Measurements from ENCODE around the gene ABLIM1. TPM values are rescaled to one million over a fixed set of nuclear protein-coding genes. Genes with fewer than 3 reads are reported as not detected.

The ABLIM1 gene
- total RNA-seq, 1 experiment from 2014 or later: 62.1 TPM

DNA sequence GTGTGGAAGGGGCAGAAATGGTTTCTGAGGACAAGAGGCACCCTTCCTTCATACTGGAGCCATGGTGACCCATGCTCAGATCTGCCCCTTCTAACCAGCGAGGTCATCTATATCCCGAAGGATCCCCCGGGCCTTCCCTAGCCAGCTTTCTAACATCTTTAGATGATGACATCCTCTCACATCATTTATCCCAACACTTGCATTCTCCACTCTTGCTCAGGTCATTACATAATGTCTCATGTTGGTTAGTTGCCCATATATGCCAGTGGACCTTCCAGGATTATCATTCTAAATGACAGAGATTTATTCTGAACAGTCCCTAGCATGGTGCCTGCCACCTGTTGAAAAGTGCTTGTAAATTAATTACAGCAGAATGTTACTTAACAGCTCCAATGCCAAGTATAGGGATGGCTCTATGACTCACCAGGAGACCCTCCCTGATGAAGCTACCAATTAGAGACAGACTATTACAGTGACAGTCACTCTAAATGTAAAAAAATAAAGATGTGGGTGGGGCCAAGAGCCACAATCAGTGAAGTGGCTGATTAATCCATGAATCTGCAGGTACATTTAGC, 22.6 kb upstream of the ABLIM1 start (continued):
- TF ChIP-seq, protein P1, sequence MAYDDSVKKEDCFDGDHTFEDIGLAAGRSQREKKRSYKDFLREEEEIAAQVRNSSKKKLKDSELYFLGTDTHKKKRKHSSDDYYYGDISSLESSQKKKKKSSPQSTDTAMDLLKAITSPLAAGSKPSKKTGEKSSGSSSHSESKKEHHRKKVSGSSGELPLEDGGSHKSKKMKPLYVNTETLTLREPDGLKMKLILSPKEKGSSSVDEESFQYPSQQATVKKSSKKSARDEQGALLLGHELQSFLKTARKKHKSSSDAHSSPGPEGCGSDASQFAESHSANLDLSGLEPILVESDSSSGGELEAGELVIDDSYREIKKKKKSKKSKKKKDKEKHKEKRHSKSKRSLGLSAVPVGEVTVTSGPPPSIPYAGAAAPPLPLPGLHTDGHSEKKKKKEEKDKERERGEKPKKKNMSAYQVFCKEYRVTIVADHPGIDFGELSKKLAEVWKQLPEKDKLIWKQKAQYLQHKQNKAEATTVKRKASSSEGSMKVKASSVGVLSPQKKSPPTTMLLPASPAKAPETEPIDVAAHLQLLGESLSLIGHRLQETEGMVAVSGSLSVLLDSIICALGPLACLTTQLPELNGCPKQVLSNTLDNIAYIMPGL (CRISPR knock-in tag; IDR thresholded peaks at IDR 0.05): no peak
- TF ChIP-seq ZBTB21 (CRISPR knock-in tag; IDR thresholded peaks at IDR 0.05; ENCODE audit: borderline replicate concordance): no peak
- no peak for TF ChIP-seq JUN (CRISPR knock-in tag; IDR thresholded peaks at IDR 0.05)
- TF ChIP-seq ZNF423 (CRISPR knock-in tag; IDR thresholded peaks at IDR 0.05): no peak
- TF ChIP-seq, protein P2, sequence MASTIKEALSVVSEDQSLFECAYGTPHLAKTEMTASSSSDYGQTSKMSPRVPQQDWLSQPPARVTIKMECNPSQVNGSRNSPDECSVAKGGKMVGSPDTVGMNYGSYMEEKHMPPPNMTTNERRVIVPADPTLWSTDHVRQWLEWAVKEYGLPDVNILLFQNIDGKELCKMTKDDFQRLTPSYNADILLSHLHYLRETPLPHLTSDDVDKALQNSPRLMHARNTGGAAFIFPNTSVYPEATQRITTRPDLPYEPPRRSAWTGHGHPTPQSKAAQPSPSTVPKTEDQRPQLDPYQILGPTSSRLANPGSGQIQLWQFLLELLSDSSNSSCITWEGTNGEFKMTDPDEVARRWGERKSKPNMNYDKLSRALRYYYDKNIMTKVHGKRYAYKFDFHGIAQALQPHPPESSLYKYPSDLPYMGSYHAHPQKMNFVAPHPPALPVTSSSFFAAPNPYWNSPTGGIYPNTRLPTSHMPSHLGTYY (CRISPR knock-in tag; IDR thresholded peaks at IDR 0.05): no peak
- TF ChIP-seq CREM (CRISPR knock-in tag; IDR thresholded peaks at IDR 0.05): no peak
- no peak for TF ChIP-seq IRF2 (CRISPR knock-in tag; IDR thresholded peaks at IDR 0.05; ENCODE audit: borderline replicate concordance, low read depth)

- H3K4me3 Mint-ChIP-seq: no peak overlapping the region
- ChIA-PET CTCF (no interaction called here), POLR2A (no interaction called here)
- no peaks in the 10 kb centered on the region for H3K4me1 Mint-ChIP-seq
- no peaks in the 10 kb centered on the region for H3K9me3 Mint-ChIP-seq
- no peak overlapping the region for H3K27ac Mint-ChIP-seq
- H3K27me3 Mint-ChIP-seq (ENCODE audit: low read depth): no peaks in the 10 kb centered on the region; the same call in 1 of the 2 replicates
- DNase-seq (ENCODE audit: low spot score): no peak
- ATAC-seq: no peak
- no peaks in the 10 kb centered on the region for H3K36me3 Mint-ChIP-seq
- TF ChIP-seq, protein P3, sequence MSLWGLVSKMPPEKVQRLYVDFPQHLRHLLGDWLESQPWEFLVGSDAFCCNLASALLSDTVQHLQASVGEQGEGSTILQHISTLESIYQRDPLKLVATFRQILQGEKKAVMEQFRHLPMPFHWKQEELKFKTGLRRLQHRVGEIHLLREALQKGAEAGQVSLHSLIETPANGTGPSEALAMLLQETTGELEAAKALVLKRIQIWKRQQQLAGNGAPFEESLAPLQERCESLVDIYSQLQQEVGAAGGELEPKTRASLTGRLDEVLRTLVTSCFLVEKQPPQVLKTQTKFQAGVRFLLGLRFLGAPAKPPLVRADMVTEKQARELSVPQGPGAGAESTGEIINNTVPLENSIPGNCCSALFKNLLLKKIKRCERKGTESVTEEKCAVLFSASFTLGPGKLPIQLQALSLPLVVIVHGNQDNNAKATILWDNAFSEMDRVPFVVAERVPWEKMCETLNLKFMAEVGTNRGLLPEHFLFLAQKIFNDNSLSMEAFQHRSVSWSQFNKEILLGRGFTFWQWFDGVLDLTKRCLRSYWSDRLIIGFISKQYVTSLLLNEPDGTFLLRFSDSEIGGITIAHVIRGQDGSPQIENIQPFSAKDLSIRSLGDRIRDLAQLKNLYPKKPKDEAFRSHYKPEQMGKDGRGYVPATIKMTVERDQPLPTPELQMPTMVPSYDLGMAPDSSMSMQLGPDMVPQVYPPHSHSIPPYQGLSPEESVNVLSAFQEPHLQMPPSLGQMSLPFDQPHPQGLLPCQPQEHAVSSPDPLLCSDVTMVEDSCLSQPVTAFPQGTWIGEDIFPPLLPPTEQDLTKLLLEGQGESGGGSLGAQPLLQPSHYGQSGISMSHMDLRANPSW (CRISPR knock-in tag; conservative IDR thresholded peaks at IDR 0.05; ENCODE audit: low read depth): no peak
- TF ChIP-seq ELF4 (CRISPR knock-in tag; IDR thresholded peaks at IDR 0.05; ENCODE audit: low read depth): no peak
- TF ChIP-seq ZNF396 (CRISPR knock-in tag; IDR thresholded peaks at IDR 0.05; ENCODE audit: borderline replicate concordance): no peak
- TF ChIP-seq, protein P2 (CRISPR knock-in tag; IDR thresholded peaks at IDR 0.05): no peak
- TF ChIP-seq E2F1 (CRISPR knock-in tag; IDR thresholded peaks at IDR 0.05): no peak
- TF ChIP-seq, protein P1 (CRISPR knock-in tag; IDR thresholded peaks at IDR 0.05): no peak
- no peak for TF ChIP-seq ATF1 (CRISPR knock-in tag; IDR thresholded peaks at IDR 0.05)
- no peak for TF ChIP-seq IRF1 (CRISPR knock-in tag; IDR thresholded peaks at IDR 0.05)
- TF ChIP-seq JAZF1 (CRISPR knock-in tag; IDR thresholded peaks at IDR 0.05): no peak
- TF ChIP-seq ZNF219 (CRISPR knock-in tag; IDR thresholded peaks at IDR 0.05; ENCODE audit: borderline replicate concordance): no peak
- TF ChIP-seq ZBTB21 (CRISPR knock-in tag; IDR thresholded peaks at IDR 0.05; ENCODE audit: borderline replicate concordance): no peak
- no peak for TF ChIP-seq ZNF317 (CRISPR knock-in tag; IDR thresholded peaks at IDR 0.05; ENCODE audit: borderline replicate concordance, low read depth)
- TF ChIP-seq TP53 (CRISPR knock-in tag; IDR thresholded peaks at IDR 0.05): no peak
- TF ChIP-seq, protein P4, sequence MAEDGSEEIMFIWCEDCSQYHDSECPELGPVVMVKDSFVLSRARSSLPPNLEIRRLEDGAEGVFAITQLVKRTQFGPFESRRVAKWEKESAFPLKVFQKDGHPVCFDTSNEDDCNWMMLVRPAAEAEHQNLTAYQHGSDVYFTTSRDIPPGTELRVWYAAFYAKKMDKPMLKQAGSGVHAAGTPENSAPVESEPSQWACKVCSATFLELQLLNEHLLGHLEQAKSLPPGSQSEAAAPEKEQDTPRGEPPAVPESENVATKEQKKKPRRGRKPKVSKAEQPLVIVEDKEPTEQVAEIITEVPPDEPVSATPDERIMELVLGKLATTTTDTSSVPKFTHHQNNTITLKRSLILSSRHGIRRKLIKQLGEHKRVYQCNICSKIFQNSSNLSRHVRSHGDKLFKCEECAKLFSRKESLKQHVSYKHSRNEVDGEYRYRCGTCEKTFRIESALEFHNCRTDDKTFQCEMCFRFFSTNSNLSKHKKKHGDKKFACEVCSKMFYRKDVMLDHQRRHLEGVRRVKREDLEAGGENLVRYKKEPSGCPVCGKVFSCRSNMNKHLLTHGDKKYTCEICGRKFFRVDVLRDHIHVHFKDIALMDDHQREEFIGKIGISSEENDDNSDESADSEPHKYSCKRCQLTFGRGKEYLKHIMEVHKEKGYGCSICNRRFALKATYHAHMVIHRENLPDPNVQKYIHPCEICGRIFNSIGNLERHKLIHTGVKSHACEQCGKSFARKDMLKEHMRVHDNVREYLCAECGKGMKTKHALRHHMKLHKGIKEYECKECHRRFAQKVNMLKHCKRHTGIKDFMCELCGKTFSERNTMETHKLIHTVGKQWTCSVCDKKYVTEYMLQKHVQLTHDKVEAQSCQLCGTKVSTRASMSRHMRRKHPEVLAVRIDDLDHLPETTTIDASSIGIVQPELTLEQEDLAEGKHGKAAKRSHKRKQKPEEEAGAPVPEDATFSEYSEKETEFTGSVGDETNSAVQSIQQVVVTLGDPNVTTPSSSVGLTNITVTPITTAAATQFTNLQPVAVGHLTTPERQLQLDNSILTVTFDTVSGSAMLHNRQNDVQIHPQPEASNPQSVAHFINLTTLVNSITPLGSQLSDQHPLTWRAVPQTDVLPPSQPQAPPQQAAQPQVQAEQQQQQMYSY (CRISPR knock-in tag; IDR thresholded peaks at IDR 0.05): no peak
- no peak for TF ChIP-seq KAT7 (CRISPR knock-in tag; IDR thresholded peaks at IDR 0.05; ENCODE audit: borderline replicate concordance)
Measured at GRCh38 chr10:114679552-114679951, 21.5 kb upstream of the ABLIM1 start.
